B cell (primary cell): ENCODE measurements around the gene NUP210L. TPM values are rescaled to one million over a fixed set of nuclear protein-coding genes. Genes with fewer than 3 reads are reported as not detected.

Experiments
- ATAC-seq: fragments of 200-7000 bp; cut with Tn5 transposase; one replicate; pipeline ENCODE4 v1.10.0; 2021; ENCODE audit warnings: low read depth, mild to moderate bottlenecking, moderate number of reproducible peaks, moderate library complexity
- CTCF ChIA-PET: fragments of 350-600 bp; sonication (Branson Sonifier 250); formaldehyde crosslinking; loops from one replicate; lab custom pipeline; 2021; ENCODE audit warnings: antibody characterized with exemption, inconsistent platforms; lab: Charles Lee
- POLR2A ChIA-PET: fragments of 350-600 bp; sonication (Branson Sonifier 250); formaldehyde crosslinking; loops from one replicate; lab custom pipeline; 2021; ENCODE audit warnings: antibody characterized with exemption; lab: Charles Lee
- DNase-seq: peaks from one replicate; pipeline ENCODE4 v3.0.0; 2013
- H2AFZ ChIP-seq: 2 replicates; pipeline ENCODE4 v1.6.1; 2012; ENCODE audit warnings: mild to moderate bottlenecking, low read depth, low read length; ENCODE audit not compliant: insufficient read depth, poor library complexity, severe bottlenecking
- H3K27ac ChIP-seq, 2 donors: 1 replicate in 1 of 2; 2 replicates in 1 of 2; pipeline ENCODE4 v1.5.1; 2012 to 2013; ENCODE audit warnings: low read length in 2 of 2, mild to moderate bottlenecking in 2 of 2, moderate library complexity in 1 of 2
- H3K27me3 ChIP-seq, 4 experiments: fragments of 200-600 bp in 1 of 4; sonication (generic) in 1 of 4; replicated peaks in 1 of 4; 1 replicate in 2 of 4; 2 replicates in 2 of 4; pipeline versions ENCODE4 v1.6.1 to v1.7.0; 2013 to 2016; ENCODE audit warnings: low read length in 3 of 4, mild to moderate bottlenecking in 2 of 4, mixed read lengths in 1 of 4, moderate library complexity in 1 of 4; ENCODE audit not compliant: insufficient read depth in 4 of 4, control insufficient read depth in 3 of 4; ENCODE audit errors: control extremely low read depth in 1 of 4
- H3K36me3 ChIP-seq, 2 experiments: replicated peaks in 1 of 2; 1 replicate in 1 of 2; 2 replicates in 1 of 2; pipeline versions ENCODE4 v1.6.1 to v1.7.1; 2013; ENCODE audit warnings: low read length in 1 of 2; ENCODE audit not compliant: insufficient read depth in 2 of 2, control insufficient read depth in 1 of 2; ENCODE audit errors: control extremely low read depth in 1 of 2, extremely low read depth in 1 of 2
- H3K4me1 ChIP-seq, 2 donors: fragments of 200-600 bp in 1 of 2; sonication (generic) in 1 of 2; 1 replicate in 1 of 2; 2 replicates in 1 of 2; pipeline versions ENCODE4 v1.5.1 to v1.6.1; 2013 to 2017; ENCODE audit warnings: low read length in 2 of 2; ENCODE audit not compliant: control insufficient read depth in 2 of 2, insufficient read depth in 2 of 2
- H3K4me2 ChIP-seq: replicated peaks from 2 replicates; pipeline ENCODE3; 2012; ENCODE audit warnings: mild to moderate bottlenecking, low read depth, low read length; ENCODE audit not compliant: poor library complexity, severe bottlenecking
- H3K4me3 ChIP-seq, 5 experiments: fragments of 200-600 bp in 1 of 5; sonication (generic) in 1 of 5; 1 replicate in 3 of 5; 2 replicates in 2 of 5; pipeline versions ENCODE4 v1.5.1 to v1.7.0; 2011 to 2016; ENCODE audit warnings: low read length in 4 of 5, mild to moderate bottlenecking in 4 of 5, low read depth in 2 of 5, control low read depth in 1 of 5, moderate library complexity in 1 of 5; ENCODE audit not compliant: insufficient read depth in 1 of 5; ENCODE audit errors: control extremely low read depth in 1 of 5, extremely low read depth in 1 of 5
- H3K79me2 ChIP-seq: fragments of 200-600 bp; sonication (generic); one replicate; pipeline ENCODE4 v1.6.0; 2016; ENCODE audit warnings: low read length; ENCODE audit not compliant: control insufficient read depth, insufficient read depth
- H3K9ac ChIP-seq: fragments of 200-600 bp; sonication (generic); 2 replicates; pipeline ENCODE4 v1.6.1; 2017; ENCODE audit warnings: mild to moderate bottlenecking, low read length, moderate library complexity
- H3K9me3 ChIP-seq, 3 donors: one replicate each; pipeline versions ENCODE4 v1.6.1 to v1.7.1; 2013; ENCODE audit warnings: low read length in 2 of 3; ENCODE audit not compliant: control insufficient read depth in 2 of 3, insufficient read depth in 1 of 3; ENCODE audit errors: control extremely low read depth in 1 of 3
- H4K20me1 ChIP-seq: 2 replicates; pipeline ENCODE4 v1.6.0; 2012; ENCODE audit warnings: mild to moderate bottlenecking, low read length; ENCODE audit not compliant: insufficient read depth, control insufficient read depth, poor library complexity, severe bottlenecking
- H3K27ac Mint-ChIP-seq: one replicate; pipeline ENCODE4 v1.8.0; 2021; ENCODE audit warnings: mixed read lengths
- H3K27me3 Mint-ChIP-seq: one replicate; pipeline ENCODE4 v1.8.0; 2021; ENCODE audit warnings: mixed read lengths
- H3K4me1 Mint-ChIP-seq: one replicate; pipeline ENCODE4 v1.8.0; 2021; ENCODE audit warnings: mixed read lengths
- H3K4me3 Mint-ChIP-seq: one replicate; pipeline ENCODE4 v1.8.0; 2021; ENCODE audit warnings: mixed read lengths
- H3K9me3 Mint-ChIP-seq: one replicate; pipeline ENCODE4 v1.8.0; 2022; ENCODE audit warnings: mixed read lengths; ENCODE audit not compliant: insufficient read depth
- CTCF ChIP-seq: fragments of 200-600 bp; IDR thresholded peaks from one replicate; pipeline ENCODE4 v1.8.0; 2022; ENCODE audit warnings: antibody characterized with exemption, mild to moderate bottlenecking
- EZH2 ChIP-seq: IDR thresholded peaks from 2 replicates; pipeline ENCODE4 v1.6.1; 2012; ENCODE audit warnings: borderline replicate concordance, low read depth, mild to moderate bottlenecking, moderate library complexity, low read length; ENCODE audit not compliant: insufficient read depth, poor library complexity, severe bottlenecking
- WGBS: methylation state at CpG from one replicate; pipeline ENCODE4 v1.1.5; 2013; ENCODE audit warnings: missing lambda C conversion rate; ENCODE audit not compliant: insufficient coverage; 5-methylcytosine and 5-hydroxymethylcytosine counted together
- intact Hi-C: fragments of 100-400 bp; cut with micrococcal nuclease; formaldehyde crosslinking; loops from one replicate; pipeline ENCODE4 v1.10.0; 2022
- polyA plus RNA-seq: library from polyadenylated mRNA; depleted of rRNA; stranded (reverse); fragments of >200 nt; gene quantifications from 2 replicates; pipeline ENCODE4 v1.2.3, GENCODE V29; 2012
- total RNA-seq, 2 donors: library from RNA; stranded (reverse); fragments of 120-200 nt in 1 of 2; gene quantifications; 1 replicate in 1 of 2; 2 replicates in 1 of 2; pipeline versions ENCODE4 v1.2.3 to v1.2.4, GENCODE V29; 2013 to 2022

The NUP210L gene
- total and polyA plus RNA-seq, 2 donors (not counting 1 experiment from before 2014, with no cell fraction given): 0.04 to 0.20 TPM

DNA sequence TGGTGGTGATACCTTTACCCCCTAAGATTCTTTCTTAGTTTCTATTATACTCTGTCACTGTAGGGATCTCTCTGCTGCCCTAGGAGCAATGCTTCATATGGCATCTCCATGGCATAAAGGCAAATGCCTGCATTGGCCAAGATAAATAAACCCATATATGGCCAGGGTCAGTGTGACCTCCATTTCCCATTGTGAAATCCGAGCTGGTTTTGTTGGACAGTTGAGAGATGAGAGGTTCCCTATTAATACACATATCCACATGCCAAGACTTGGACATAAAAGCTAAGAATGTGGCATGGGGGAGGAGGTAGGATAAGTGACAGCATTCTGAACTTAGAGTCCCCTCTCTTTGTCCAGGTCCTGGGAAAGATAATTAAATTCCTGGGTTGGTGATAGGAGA is 35.7 kb upstream of the NUP210L start:
- no peak for DNase-seq
- POLR2A ChIA-PET: no interaction called here
- no peak for ATAC-seq
- Histone ChIP-seq H3K79me2 (no peaks in the 10 kb centered on the region), H3K27me3 (peaks cover 0 to 18% (median 7%) of the 10 kb centered on the region in 4 experiments), H3K27ac (no peak overlapping the region), H3K4me2 (no peak overlapping the region), H2AFZ (no peak overlapping the region), H3K9me3 (no peaks in the 10 kb centered on the region), H3K9ac (no peak overlapping the region), H3K36me3 (no peaks in the 10 kb centered on the region), H4K20me1 (no peaks in the 10 kb centered on the region), H3K4me3 (no peak overlapping the region), H3K4me1 (peaks cover 0 to 9% of the 10 kb centered on the region in 2 donors)
- Mint-ChIP-seq H3K4me3 (no peak overlapping the region), H3K27me3 (peaks cover 35% of the 10 kb centered on the region), H3K27ac (no peak overlapping the region), H3K4me1 (no peaks in the 10 kb centered on the region), H3K9me3 (no peaks in the 10 kb centered on the region)
- CTCF ChIA-PET: interaction anchor here (0.6 to 1.2 kb wide), 3 partner anchors 9 to 146 kb away, joined by 3 to 5 read pairs (median 3); no protein-coding TSS in a partner anchor
- TF ChIP-seq EZH2: no peak
- no peak for TF ChIP-seq CTCF
- WGBS: no CpG with 5 or more reads among the region's 1 CpG
- intact Hi-C loops: no loop called here

- no peak overlapping the region for H3K9ac ChIP-seq
- no peaks in the 10 kb centered on the region for H4K20me1 ChIP-seq
- whole genome bisulfite sequencing: 80% methylated on average over 1 of the region's 2 CpGs
- Mint-ChIP-seq H3K4me3 (no peak overlapping the region), H3K27ac (no peak overlapping the region), H3K27me3 (peaks cover 20% of the 10 kb centered on the region), H3K9me3 (no peaks in the 10 kb centered on the region), H3K4me1 (peaks cover 13% of the 10 kb centered on the region)
- ChIA-PET POLR2A (no interaction called here), CTCF (interaction anchor here (0.6 to 1.0 kb wide), 3 partner anchors 12 to 83 kb away, joined by 3 to 4 read pairs (median 3); no protein-coding TSS in a partner anchor)
- peaks cover 4 to 10% of the 10 kb centered on the region in 2 donors for H3K4me1 ChIP-seq
- H3K79me2 ChIP-seq: peaks cover 23% of the 10 kb centered on the region
- ATAC-seq (no peak), DNase-seq (no peak)
- peaks cover 0 to 6% (median 1%) of the 10 kb centered on the region in 4 experiments for H3K27me3 ChIP-seq
- TF ChIP-seq CTCF (no peak), EZH2 (no peak)
- no peak overlapping the region for H3K27ac ChIP-seq
- no peak overlapping the region for H3K4me2 ChIP-seq
- intact Hi-C loops: loop anchor here (1.0 kb wide), 1 partner anchor 85 kb away; the partner anchor contains the start of gene HAX1
- no peaks in the 10 kb centered on the region for H3K9me3 ChIP-seq
- H2AFZ ChIP-seq: no peak overlapping the region
- no peaks in the 10 kb centered on the region for H3K36me3 ChIP-seq
- H3K4me3 ChIP-seq: no peak overlapping the region
Measured at GRCh38 chr1:154186852-154187501, 32.1 kb upstream of the NUP210L start.
